Measurements from ENCODE around the gene PLXNA1. TPM values are rescaled to one million over a fixed set of nuclear protein-coding genes. Genes with fewer than 3 reads are reported as not detected.

Gene PLXNA1
- total and polyA plus RNA-seq, 2 of the 8 experiments (the other 6 are each of a cell fraction or from before 2014, with no cell fraction given): 47.5 to 54.9 TPM

GRCh38 chr3:126945891-126946290, 37.0 kb upstream of the PLXNA1 start:
- FAIRE-seq: no peak
- no peak overlapping the region for H2BK5ac ChIP-seq (ENCODE audit: low read depth, low read length)
- no peak overlapping the region for H3K9ac ChIP-seq (replicated peaks in 1 of 4; ENCODE audit: extremely low read depth in 1 of 4, low read depth in 3 of 4, low read length in 3 of 4)
- no peak overlapping the region for H3K14ac ChIP-seq (ENCODE audit: insufficient read length)
- no peak overlapping the region for H3K4ac ChIP-seq (replicated peaks; ENCODE audit: insufficient read length, low read depth, low read length)
- no peak overlapping the region for H4K5ac ChIP-seq (ENCODE audit: insufficient read length, low read depth, low read length)
- no peak overlapping the region for H4K91ac ChIP-seq (replicated peaks; ENCODE audit: insufficient read length, low read length)
- no peak overlapping the region for H2AFZ ChIP-seq (ENCODE audit: low read length)
- POLR2A ChIA-PET (ENCODE audit: partially characterized antibody): no interaction called here
- H2BK15ac ChIP-seq (ENCODE audit: low read length): no peak overlapping the region
- no peak overlapping the region for H2AK5ac ChIP-seq (ENCODE audit: low read depth, low read length)
- H3K27ac ChIP-seq (ENCODE audit: low read depth, low read length): no peak overlapping the region; the same call in 1 of the 2 replicates
- no peak overlapping the region for H4K8ac ChIP-seq (ENCODE audit: extremely low read depth, insufficient read depth, low read length)
- no peaks in the 10 kb centered on the region for H3K79me2 ChIP-seq (ENCODE audit: control insufficient read depth in 1 of 2, insufficient read depth in 2 of 2, low read length in 2 of 2)
- H3K36me3 ChIP-seq (ENCODE audit: control insufficient read depth in 2 of 4, insufficient read depth in 4 of 4, low read length in 3 of 4): no peaks in the 10 kb centered on the region
- no peak for TF ChIP-seq BCL11A (IDR thresholded peaks at IDR 0.05; ENCODE audit: low read depth in 2 of 2, low read length in 2 of 2)
- no peak overlapping the region for H2BK12ac ChIP-seq (ENCODE audit: low read depth, low read length)
- H3K4me2 ChIP-seq (ENCODE audit: insufficient read depth in 1 of 2, low read depth in 2 of 2, low read length in 2 of 2): no peak overlapping the region
- WGBS, 2 experiments (ENCODE audit: extremely low coverage in 1 of 2, insufficient coverage in 1 of 2, insufficient read length in 1 of 2, insufficient replicate concordance in 2 of 2, low coverage in 1 of 2, low lambda C conversion rate in 2 of 2, missing lambda C conversion rate in 1 of 2): 87% methylated on average over 9 of the region's 9 CpGs; no CpG with 5 or more reads in 1 of the 2 experiments
- no peak overlapping the region for H3K56ac ChIP-seq (replicated peaks; ENCODE audit: insufficient read length, low read depth, low read length)
- H3K9me3 ChIP-seq (ENCODE audit: insufficient read depth in 2 of 2, low read depth in 1 of 2, low read length in 1 of 2): no peaks in the 10 kb centered on the region
- H2BK20ac ChIP-seq (ENCODE audit: low read length): no peak overlapping the region
- H3K4me1 ChIP-seq (replicated peaks in 1 of 4; ENCODE audit: control insufficient read depth in 3 of 4, insufficient read depth in 4 of 4, low read length in 3 of 4): no peaks in the 10 kb centered on the region
- H3K79me1 ChIP-seq (ENCODE audit: low read depth, low read length): no peaks in the 10 kb centered on the region
- CTCF ChIA-PET (ENCODE audit: partially characterized antibody): interaction anchor here (0.6 to 5.0 kb wide), 9 partner anchors 9 to 194 kb away, joined by 3 to 24 read pairs (median 3); no protein-coding TSS in a partner anchor
- H3K18ac ChIP-seq (ENCODE audit: extremely low read depth, low read length): no peak overlapping the region
- H4K20me1 ChIP-seq (replicated peaks in 1 of 2; ENCODE audit: control insufficient read depth in 1 of 2, insufficient read depth in 2 of 2, low read length in 2 of 2): peaks cover 0 to 2% of the 10 kb centered on the region in 2 experiments
- no peaks in the 10 kb centered on the region for H3K23me2 ChIP-seq (ENCODE audit: low read depth, low read length)
- no peak overlapping the region for H2BK120ac ChIP-seq (replicated peaks; ENCODE audit: low read depth, low read length)
- DNase-seq (ENCODE audit: low read depth in 1 of 2, low spot score in 2 of 2): no peak
- no peak overlapping the region for H3K23ac ChIP-seq (ENCODE audit: insufficient read length)
- H3K27me3 ChIP-seq (replicated peaks in 1 of 4; ENCODE audit: control insufficient read depth in 3 of 4, extremely low read depth in 1 of 4, insufficient read depth in 3 of 4, low read length in 3 of 4): no peaks in the 10 kb centered on the region
- no peak overlapping the region for H3K4me3 ChIP-seq (ENCODE audit: extremely low read depth in 1 of 4, insufficient read depth in 2 of 4, low read depth in 3 of 4, low read length in 4 of 4)

Data from H1 (cell line).